ENCODE measurements around the gene TMEM169. TPM values are rescaled to one million over a fixed set of nuclear protein-coding genes. Genes with fewer than 3 reads are reported as not detected.
A peak's percentile ranks its signal among the peaks of the same experiment; 100 is the strongest.

The TMEM169 gene, protein sequence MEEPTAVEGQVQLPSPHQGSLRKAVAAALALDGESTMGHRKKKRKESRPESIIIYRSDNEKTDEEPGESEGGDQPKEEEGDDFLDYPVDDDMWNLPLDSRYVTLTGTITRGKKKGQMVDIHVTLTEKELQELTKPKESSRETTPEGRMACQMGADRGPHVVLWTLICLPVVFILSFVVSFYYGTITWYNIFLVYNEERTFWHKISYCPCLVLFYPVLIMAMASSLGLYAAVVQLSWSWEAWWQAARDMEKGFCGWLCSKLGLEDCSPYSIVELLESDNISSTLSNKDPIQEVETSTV
- total RNA-seq, result 1 to 10 TPM; 1.6 TPM

DNA sequence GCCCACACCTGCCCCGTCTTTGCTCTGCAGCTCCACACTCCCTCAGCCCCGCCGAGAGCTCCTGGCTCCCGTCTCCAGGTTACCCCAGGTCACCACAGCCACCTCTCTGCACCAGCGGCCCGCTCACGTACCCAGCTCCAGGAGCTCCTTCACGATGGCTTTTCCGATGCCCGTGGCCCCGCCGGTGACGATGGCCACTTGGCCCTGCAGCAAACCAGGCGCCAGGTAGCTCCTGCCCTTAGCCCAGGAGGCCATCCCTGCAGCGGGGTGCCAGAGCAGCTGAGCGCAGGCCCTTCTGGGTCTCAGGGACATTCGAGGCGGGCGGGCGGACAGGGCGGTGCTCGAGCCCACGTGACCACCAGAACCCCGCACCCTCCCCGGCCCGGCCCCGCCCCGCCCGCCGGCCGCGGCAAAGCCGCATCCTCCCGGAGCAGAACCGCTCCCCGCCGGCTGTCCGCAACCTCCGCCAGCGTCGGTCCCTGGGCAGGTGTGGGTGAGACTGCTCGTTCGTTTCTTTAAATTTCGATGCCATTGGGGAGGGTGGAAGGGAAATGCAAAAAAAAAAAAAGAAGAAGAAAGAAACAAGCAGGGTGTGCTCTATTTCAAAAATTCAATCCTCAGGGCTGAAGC is at the start of gene TMEM169, which contains the start of gene PECR:
TMEM169 (plus strand) TSS at position 433 of the 630 bp plus-strand sequence. CDS start 14,045 bp downstream, outside the sequence.
PECR (minus strand) TSS at position 323 of the 630 bp plus-strand sequence; CDS start at position 255, 68 bp downstream.
- Mint-ChIP-seq H3K4me1 (ENCODE audit: low read depth) (peaks cover 65% of the 10 kb centered on the region), H3K27me3 (ENCODE audit: low read depth) (no peaks in the 10 kb centered on the region)
- peak; percentile 86 for DNase-seq

DNA sequence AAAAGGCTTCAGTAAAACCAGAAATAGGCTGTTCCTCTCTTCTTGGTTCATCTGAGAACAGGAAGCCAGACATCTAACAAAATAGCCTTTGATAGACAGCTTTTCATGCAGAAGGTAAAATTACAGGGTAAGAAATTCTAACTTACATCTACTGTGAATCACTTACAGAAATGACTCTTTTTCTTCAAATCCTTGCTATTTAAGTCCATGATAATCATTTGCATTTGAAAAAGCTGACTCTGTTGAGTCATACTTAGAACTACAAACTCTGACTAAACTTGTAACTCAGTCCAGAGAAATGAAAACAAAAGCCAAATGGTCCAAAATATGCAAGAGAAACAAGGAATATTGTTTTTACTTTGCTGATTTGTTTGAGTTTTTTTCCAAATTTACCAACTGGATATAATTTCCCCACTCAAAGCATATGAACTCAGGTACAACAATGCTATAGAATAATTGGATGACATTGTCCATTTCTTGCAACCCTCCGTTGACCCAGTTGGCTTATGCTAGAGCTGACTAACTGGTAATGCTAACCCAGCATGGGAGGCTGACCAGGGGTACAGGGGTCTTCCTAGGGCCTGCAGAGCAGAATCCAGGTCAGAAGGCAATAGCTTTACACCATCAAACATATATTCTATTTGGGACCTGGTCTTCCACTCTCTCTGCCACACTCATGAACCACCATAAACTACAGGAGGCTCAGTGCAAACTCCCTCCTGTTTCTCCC is 49.6 kb upstream of the TMEM169 start:
- DNase-seq (no peak), ATAC-seq (replicated peaks in 1 of 2) (peak; percentile 86 to 90)
- H3K4me1 Mint-ChIP-seq (ENCODE audit: low read depth), result peaks cover 60% of the 10 kb centered on the region
- no peaks in the 10 kb centered on the region for H3K9me3 Mint-ChIP-seq
- no peaks in the 10 kb centered on the region for H3K27me3 Mint-ChIP-seq (ENCODE audit: low read depth)
- H3K27ac Mint-ChIP-seq, result peak overlapping the region; percentile 98
- H3K36me3 Mint-ChIP-seq (ENCODE audit: insufficient read depth in 2 of 2), result peaks cover 1 to 2% of the 10 kb centered on the region in 2 donors
- H3K4me3 Mint-ChIP-seq, result peak overlapping the region; percentile 56 to 93

More for the DNA sequence above, at the start of gene TMEM169, which contains the start of gene PECR:
- peak within 1 kb of the TSS; percentile 85 for H3K27ac Mint-ChIP-seq
- H3K36me3 Mint-ChIP-seq (ENCODE audit: insufficient read depth in 2 of 2), result peaks cover 0 to 3% of the 10 kb centered on the region in 2 donors
- no peaks in the 10 kb centered on the region for H3K9me3 Mint-ChIP-seq
- ATAC-seq (replicated peaks in 1 of 2), result peak; percentile 97
- peak within 1 kb of the TSS; percentile 89 to 94 for H3K4me3 Mint-ChIP-seq

DNA sequence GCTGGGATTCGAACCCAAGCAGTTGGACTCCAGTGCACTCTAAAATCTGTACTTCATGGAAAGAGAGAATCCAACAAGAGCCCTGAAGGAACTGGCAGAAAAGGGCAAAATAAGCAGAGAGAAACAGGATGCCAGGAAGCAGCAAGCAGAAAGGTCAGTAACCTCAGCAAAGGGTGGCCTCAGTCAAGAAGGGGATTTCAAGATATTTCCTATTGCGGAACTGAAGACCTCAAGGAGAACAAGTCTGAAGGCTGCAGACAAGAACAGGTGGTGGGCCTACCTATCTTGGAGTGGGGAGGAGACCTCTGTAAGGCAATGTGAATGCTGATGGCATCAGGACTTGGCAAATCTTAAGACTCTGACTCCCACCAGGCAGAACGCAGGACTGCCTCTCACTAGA is 48.3 kb upstream of the TMEM169 start:
- no peak overlapping the region for H3K27ac Mint-ChIP-seq
- H3K4me1 Mint-ChIP-seq (ENCODE audit: low read depth), result peaks cover 60% of the 10 kb centered on the region
- H3K27me3 Mint-ChIP-seq (ENCODE audit: low read depth), result no peaks in the 10 kb centered on the region
- peaks cover 1 to 2% of the 10 kb centered on the region in 2 donors for H3K36me3 Mint-ChIP-seq (ENCODE audit: insufficient read depth in 2 of 2)
- ATAC-seq (replicated peaks in 1 of 2), result no peak
- no peaks in the 10 kb centered on the region for H3K9me3 Mint-ChIP-seq
- H3K4me3 Mint-ChIP-seq, result no peak overlapping the region
- DNase-seq, result no peak

DNA sequence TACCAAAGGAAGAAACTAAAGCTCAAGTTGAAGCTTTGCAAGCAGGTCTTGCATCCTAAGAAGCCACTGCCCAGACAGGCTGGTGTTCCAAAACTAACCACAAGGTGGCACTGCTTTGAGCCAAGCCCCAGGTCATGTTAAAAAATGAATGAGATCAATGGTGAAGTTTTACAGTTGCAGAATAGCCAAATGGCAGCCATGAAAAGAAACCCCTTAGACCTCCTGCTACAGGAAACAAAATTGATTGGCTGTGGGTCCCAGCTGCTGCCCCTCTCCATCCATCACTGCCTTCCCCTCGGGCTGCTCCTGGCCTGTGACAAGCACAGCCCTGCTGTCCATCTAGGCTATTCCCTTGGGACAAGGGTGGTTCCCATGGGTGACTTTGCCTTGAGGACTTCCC is 47.7 kb upstream of the TMEM169 start:
- H3K4me1 Mint-ChIP-seq (ENCODE audit: low read depth), result peaks cover 59% of the 10 kb centered on the region
- H3K4me3 Mint-ChIP-seq, result no peak overlapping the region
- H3K9me3 Mint-ChIP-seq, result no peaks in the 10 kb centered on the region
- ATAC-seq (replicated peaks in 1 of 2) (peak in 1 of 2 donors; percentile 28), DNase-seq (peak; percentile 75 to 84)
- no peak overlapping the region for H3K27ac Mint-ChIP-seq
- no peaks in the 10 kb centered on the region for H3K27me3 Mint-ChIP-seq (ENCODE audit: low read depth)
- H3K36me3 Mint-ChIP-seq (ENCODE audit: insufficient read depth in 2 of 2), result peaks cover 1 to 2% of the 10 kb centered on the region in 2 donors

DNA sequence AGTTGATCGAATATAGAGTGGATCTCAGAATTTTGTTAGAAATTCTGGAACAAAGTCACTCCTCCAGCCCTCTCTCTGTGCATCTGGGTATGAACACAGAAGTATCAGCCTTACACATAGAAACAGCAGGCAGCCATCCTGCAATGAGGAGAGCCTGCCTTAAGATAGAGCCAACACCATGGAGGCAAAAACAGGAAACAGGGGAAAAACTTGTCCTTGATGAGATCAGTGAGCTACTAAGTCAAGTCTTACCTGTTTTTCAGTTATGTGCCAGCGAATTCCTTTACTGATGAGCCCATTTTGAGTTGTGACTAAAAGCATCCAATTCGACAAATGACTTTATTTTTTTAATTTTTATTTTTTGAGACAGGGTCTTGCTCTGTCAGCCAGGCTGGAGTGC is 41.8 kb upstream of the TMEM169 start:
- Mint-ChIP-seq H3K27me3 (ENCODE audit: low read depth) (no peaks in the 10 kb centered on the region), H3K4me3 (no peak overlapping the region), H3K4me1 (ENCODE audit: low read depth) (peaks cover 3% of the 10 kb centered on the region), H3K9me3 (no peaks in the 10 kb centered on the region), H3K27ac (no peak overlapping the region), H3K36me3 (ENCODE audit: insufficient read depth in 2 of 2) (peaks cover 2 to 5% of the 10 kb centered on the region in 2 donors)
- ATAC-seq (replicated peaks in 1 of 2) (no peak), DNase-seq (no peak)

DNA sequence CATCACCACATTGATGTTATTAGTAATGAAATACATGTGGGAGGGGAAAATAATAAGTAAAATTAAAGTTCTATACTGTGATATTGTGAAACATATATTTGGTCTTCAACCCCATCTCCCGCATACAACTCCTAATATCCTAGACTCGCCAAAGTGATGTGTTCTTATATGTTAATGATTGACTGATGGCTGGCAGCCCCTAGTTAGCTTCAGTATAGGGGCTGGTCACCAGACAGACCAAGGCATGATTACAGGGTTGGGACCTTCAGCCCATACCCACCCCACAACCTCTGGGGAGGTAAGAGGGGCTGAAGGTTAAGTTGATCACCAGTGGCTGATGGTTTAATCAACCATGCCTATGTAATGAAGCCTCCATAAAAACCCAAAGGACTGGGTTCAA is 40.3 kb upstream of the TMEM169 start:
- no peak for DNase-seq
- H3K9me3 Mint-ChIP-seq, result no peaks in the 10 kb centered on the region
- H3K36me3 Mint-ChIP-seq (ENCODE audit: insufficient read depth in 2 of 2), result peaks cover 2 to 5% of the 10 kb centered on the region in 2 donors
- no peak overlapping the region for H3K4me3 Mint-ChIP-seq
- ATAC-seq (replicated peaks in 1 of 2), result no peak
- H3K4me1 Mint-ChIP-seq (ENCODE audit: low read depth), result no peaks in the 10 kb centered on the region
- H3K27me3 Mint-ChIP-seq (ENCODE audit: low read depth), result no peaks in the 10 kb centered on the region
- H3K27ac Mint-ChIP-seq, result no peak overlapping the region

DNA sequence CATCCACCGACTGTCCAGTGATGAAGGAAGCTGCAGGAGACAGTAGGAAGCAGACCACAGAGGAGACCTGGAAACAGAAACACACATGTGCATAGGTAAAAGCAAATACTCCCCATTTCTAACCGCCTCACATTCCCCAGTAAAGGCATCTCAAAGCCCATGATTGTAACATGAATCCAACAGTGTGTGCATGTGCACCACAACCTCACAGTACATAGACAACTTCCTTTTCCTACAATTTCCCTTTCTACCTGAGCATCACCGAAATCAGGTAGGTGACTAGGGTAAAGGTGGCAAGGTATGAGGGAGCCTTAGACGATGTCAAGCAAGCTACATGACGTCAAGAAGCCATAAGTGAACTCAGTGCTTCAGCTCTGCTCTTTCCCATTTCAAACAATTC is 37.8 kb upstream of the TMEM169 start:
- H3K4me3 Mint-ChIP-seq, result no peak overlapping the region
- DNase-seq (no peak), ATAC-seq (replicated peaks in 1 of 2) (no peak)
- no peak overlapping the region for H3K27ac Mint-ChIP-seq
- no peaks in the 10 kb centered on the region for H3K4me1 Mint-ChIP-seq (ENCODE audit: low read depth)
- H3K27me3 Mint-ChIP-seq (ENCODE audit: low read depth), result no peaks in the 10 kb centered on the region
- no peaks in the 10 kb centered on the region for H3K9me3 Mint-ChIP-seq
- peaks cover 2 to 5% of the 10 kb centered on the region in 2 donors for H3K36me3 Mint-ChIP-seq (ENCODE audit: insufficient read depth in 2 of 2)

DNA sequence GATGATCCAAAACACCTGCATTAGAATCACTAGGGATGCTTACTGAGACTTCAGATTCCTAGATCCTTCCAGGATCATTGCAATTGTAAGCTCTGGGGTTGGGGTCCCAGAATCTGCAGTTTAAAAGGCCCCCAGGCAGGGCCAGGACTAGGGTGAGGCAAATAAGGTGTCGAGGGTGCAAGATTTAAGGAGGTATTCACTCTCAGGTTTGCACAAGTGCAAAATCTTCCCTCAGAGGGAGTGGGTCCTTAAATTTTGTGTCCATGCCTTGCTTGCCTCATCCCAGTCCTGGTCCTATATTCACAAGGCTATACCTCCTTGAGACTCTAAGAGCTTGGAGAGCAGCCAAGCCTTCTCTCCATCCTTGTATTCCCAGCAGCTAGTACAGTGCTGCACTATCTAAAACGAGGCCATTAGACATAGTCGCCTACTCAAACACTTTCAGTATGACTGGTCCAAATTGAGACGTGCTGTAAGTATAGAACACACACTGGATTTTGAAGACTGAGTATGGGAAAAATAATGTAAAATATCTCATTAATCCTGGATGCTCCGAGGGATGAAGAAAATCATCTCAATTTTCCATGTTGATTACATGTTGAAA is 36.7 kb upstream of the TMEM169 start:
- peak; percentile 34 to 49 for ATAC-seq (replicated peaks in 1 of 2)
- peaks cover 2 to 4% of the 10 kb centered on the region in 2 donors for H3K36me3 Mint-ChIP-seq (ENCODE audit: insufficient read depth in 2 of 2)
- no peak overlapping the region for H3K27ac Mint-ChIP-seq
- DNase-seq, result no peak
- H3K9me3 Mint-ChIP-seq, result no peaks in the 10 kb centered on the region
- H3K4me1 Mint-ChIP-seq (ENCODE audit: low read depth), result no peaks in the 10 kb centered on the region
- no peak overlapping the region for H3K4me3 Mint-ChIP-seq
- H3K27me3 Mint-ChIP-seq (ENCODE audit: low read depth), result no peaks in the 10 kb centered on the region

DNA sequence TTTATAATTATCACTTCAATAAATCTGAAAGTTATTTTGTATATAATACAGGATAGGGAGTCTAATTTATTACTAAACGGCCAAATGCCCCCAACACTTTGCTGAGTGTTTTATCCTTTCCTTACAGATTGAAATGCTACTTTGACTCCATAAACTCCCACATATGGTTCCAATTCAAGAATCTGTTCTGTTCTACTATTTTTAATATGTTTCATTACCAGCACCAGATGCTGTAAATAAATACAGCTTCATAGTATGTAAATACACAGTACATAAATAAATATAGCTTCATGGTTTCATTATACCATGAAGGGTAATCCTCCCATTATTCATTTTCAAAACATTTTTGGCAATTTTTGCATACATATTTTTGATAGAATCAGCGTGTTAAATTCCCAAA is 34.3 kb upstream of the TMEM169 start:
- Mint-ChIP-seq H3K4me1 (ENCODE audit: low read depth) (no peaks in the 10 kb centered on the region), H3K4me3 (no peak overlapping the region), H3K36me3 (ENCODE audit: insufficient read depth in 2 of 2) (peaks cover 2 to 4% of the 10 kb centered on the region in 2 donors), H3K9me3 (no peaks in the 10 kb centered on the region), H3K27ac (no peak overlapping the region), H3K27me3 (ENCODE audit: low read depth) (no peaks in the 10 kb centered on the region)
- ATAC-seq (replicated peaks in 1 of 2), result no peak
- no peak for DNase-seq

DNA sequence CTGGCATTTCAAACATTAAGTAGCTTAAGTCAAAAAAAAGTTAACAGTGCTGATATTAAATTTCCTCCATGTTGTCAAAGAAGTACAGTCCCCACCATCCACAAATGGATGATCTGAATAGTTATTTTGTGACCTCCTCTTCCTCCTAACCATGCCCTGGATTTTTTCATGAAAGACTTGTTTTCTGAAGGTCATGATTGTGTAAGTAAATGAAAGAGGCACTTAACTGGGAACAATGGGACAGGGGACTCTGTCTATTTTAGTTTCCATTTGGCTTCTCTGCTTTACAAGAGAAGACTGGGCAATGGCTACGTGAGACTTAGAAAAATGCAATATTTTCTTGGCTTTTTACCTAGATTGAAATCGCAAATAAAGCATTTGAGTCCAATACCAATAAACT is 32.3 kb upstream of the TMEM169 start:
- no peaks in the 10 kb centered on the region for H3K4me1 Mint-ChIP-seq (ENCODE audit: low read depth)
- ATAC-seq (replicated peaks in 1 of 2), result no peak
- H3K9me3 Mint-ChIP-seq, result no peaks in the 10 kb centered on the region
- no peaks in the 10 kb centered on the region for H3K27me3 Mint-ChIP-seq (ENCODE audit: low read depth)
- DNase-seq, result no peak
- no peak overlapping the region for H3K4me3 Mint-ChIP-seq
- no peak overlapping the region for H3K27ac Mint-ChIP-seq
- peaks cover 0 to 2% of the 10 kb centered on the region in 2 donors for H3K36me3 Mint-ChIP-seq (ENCODE audit: insufficient read depth in 2 of 2)

DNA sequence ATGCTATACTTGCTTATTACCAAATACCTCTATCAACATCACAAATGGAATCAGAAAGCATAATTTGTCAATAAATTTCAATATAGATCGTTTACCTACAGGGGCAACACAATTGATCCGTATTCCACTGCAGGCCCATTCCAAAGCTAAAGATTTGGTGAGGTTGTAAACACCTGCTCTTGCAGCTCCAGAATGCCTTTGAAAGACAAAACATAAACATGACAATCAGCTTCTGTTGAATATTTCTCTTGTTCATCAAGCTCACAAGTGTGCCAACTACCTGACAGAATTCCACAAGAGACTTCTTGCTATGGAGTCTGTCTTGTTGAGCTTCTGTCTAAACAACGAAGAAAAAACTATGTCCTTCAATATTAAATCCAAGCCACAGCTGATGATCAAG is 30.4 kb upstream of the TMEM169 start:
- no peak for ATAC-seq (replicated peaks in 1 of 2)
- peaks cover 0 to 2% of the 10 kb centered on the region in 2 donors for H3K36me3 Mint-ChIP-seq (ENCODE audit: insufficient read depth in 2 of 2)

DNA sequence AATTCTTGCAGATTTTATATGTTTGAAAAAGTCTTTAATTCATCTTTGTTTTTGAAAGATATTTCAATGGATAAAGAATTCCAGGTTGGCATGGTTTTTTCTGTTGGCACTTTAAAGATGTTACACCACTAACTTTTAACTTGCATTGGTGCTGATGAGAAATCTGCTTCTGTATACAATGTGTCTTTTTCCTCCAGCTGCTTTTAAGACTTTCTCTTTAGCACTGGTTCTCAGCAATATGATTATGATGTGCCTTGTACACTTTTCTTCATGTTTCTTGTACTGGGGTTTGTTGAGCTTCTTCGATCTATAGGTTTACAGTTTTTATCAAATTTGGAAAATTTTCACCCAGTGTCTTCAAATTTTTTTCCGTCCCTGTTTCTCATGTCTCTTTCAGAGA is 29.3 kb upstream of the TMEM169 start:
- no peak for DNase-seq
- no peak for ATAC-seq (replicated peaks in 1 of 2)
- Mint-ChIP-seq H3K36me3 (ENCODE audit: insufficient read depth in 2 of 2) (peaks cover 0 to 2% of the 10 kb centered on the region in 2 donors), H3K4me1 (ENCODE audit: low read depth) (peaks cover 9% of the 10 kb centered on the region), H3K27me3 (ENCODE audit: low read depth) (no peaks in the 10 kb centered on the region), H3K9me3 (no peaks in the 10 kb centered on the region), H3K4me3 (no peak overlapping the region), H3K27ac (no peak overlapping the region)

More for the DNA sequence above, 30.4 kb upstream of the TMEM169 start:
- Mint-ChIP-seq H3K9me3 (no peaks in the 10 kb centered on the region), H3K4me3 (no peak overlapping the region), H3K4me1 (ENCODE audit: low read depth) (no peaks in the 10 kb centered on the region), H3K27ac (no peak overlapping the region), H3K27me3 (ENCODE audit: low read depth) (no peaks in the 10 kb centered on the region)
- no peak for DNase-seq

DNA sequence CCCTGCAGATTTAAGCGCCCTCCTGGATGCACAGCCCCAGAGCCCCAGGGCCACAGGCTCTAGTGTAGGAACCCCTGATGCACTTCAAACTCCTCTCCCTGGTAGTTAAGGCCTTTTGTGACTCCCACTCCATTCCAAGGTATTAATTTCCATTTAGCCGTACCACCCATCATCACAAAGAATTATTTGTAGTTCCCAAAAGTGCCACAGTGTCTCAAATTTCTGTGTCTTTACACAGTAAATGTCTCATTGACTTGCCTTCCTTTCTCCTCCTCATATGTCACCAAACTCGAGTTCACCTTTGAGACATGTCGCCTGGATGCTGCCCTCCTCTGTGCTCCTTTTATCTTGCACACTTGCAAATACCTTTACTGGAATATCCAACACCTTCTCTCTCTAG is 26.0 kb upstream of the TMEM169 start:
- no peak for DNase-seq
- no peak overlapping the region for H3K4me3 Mint-ChIP-seq
- H3K9me3 Mint-ChIP-seq, result no peaks in the 10 kb centered on the region
- peaks cover 27% of the 10 kb centered on the region for H3K4me1 Mint-ChIP-seq (ENCODE audit: low read depth)
- peaks cover 2% of the 10 kb centered on the region in 2 donors for H3K36me3 Mint-ChIP-seq (ENCODE audit: insufficient read depth in 2 of 2)
- no peak for ATAC-seq (replicated peaks in 1 of 2)
- peak overlapping the region; percentile 7 for H3K27ac Mint-ChIP-seq
- no peaks in the 10 kb centered on the region for H3K27me3 Mint-ChIP-seq (ENCODE audit: low read depth)

Measured in activated T-cell treated with anti-CD3 and anti-CD28 coated beads, Interleukin-2, amount 50 U/mL, for 72 hours (primary cell).